Measurements from ENCODE around the gene HDAC10.

The HDAC10 gene

DNA sequence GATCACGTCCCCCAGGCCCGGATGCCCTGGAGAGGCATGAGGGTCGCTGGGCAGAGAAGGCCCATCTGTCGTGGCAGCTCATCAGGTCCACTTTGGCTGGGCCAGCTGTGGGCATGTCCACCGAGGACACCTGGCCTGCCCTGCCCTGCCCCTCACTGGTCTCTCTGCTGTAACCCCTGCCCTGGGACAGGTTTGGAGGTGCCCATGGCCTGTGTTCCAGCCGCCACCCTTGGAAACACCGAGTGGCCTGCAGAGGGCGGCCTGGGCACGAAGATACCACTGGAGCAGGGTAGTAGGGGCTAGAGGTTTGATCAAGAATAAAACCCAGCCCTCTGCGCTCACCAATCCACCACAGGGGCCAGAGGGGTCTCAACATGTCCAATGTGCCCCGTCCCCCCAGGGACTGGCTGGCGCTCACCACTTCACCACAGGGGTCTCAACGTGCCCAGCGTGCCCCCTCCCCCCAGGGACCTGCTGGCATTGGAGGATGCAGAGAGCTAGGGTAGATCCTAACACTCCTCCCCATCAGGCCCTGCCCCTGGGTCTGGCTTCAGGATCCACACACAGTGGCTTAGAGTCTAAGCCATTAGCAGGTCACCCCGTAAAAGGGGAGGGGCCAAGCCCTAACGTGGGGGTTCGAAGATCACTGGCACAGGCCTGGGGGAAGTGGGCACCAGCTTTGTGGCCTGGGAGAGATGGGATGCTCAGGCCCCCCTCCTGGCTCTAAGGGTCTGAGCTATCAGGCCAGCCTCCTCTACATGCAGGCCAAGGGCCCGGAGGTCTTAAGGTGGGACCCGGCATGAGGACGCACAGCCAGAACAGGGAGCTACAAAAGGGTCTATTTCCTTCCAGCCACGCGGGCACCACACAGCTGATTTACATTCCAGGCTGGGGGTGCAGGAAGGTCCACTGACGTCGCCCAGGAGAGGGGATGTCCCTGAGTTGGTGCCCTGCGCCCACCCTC lies 1.3 kb upstream of the HDAC10 start:
- DNase-seq (ENCODE audit: insufficient read length, low spot score): peak; percentile 68
- FAIRE-seq: peak; percentile 73
- TF ChIP-seq POU2F2 (IDR thresholded peaks at IDR 0.05; ENCODE audit: low read depth, low read length) (no peak), TAF1 (IDR thresholded peaks at IDR 0.05; ENCODE audit: low read depth, low read length) (no peak), POLR2A (IDR thresholded peaks at IDR 0.05; ENCODE audit: low read depth, low read length) (no peak), SPI1 (IDR thresholded peaks at IDR 0.05; ENCODE audit: low read depth, low read length) (no peak), PAX5 (IDR thresholded peaks at IDR 0.05; ENCODE audit: insufficient read depth, low read length, severe bottlenecking) (no peak), POLR2AphosphoS5 (IDR thresholded peaks at IDR 0.05; ENCODE audit: low read depth, low read length) (no peak)

DNA sequence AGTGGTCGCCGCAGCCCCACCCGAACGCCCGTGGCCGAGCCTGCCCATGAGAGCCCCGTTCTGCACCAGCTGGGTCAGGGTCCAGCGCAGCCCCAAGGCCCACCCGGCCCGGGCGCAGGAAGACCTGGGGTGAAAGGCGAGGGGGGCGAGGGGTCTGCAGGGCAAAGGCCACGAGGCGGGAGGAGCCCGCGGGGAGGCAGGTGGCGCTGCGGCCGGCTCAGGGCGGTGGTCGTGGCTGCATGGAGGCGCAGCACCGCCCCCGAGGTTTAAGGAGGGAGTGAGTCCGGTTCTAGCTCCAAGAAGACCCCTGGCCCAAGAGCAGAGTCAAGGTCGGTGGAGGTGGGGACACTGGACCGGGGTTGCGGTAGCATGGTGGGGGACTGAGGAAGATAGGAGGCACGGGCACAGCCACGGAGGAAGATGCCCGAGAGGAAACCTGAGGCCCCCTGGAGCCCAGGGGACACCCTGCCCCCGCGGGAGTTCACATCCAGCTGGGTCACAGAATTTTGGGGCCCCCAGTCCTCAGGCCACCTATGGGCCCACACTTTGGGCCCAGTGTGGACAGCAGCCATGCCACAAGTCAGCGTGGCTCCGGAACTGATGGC lies 514 bp upstream of the HDAC10 start:
- DNase-seq (ENCODE audit: insufficient read length, low spot score) (no peak), FAIRE-seq (peak; percentile 60)
- TF ChIP-seq PAX5 (IDR thresholded peaks at IDR 0.05; ENCODE audit: insufficient read depth, low read length, severe bottlenecking): no peak

DNA sequence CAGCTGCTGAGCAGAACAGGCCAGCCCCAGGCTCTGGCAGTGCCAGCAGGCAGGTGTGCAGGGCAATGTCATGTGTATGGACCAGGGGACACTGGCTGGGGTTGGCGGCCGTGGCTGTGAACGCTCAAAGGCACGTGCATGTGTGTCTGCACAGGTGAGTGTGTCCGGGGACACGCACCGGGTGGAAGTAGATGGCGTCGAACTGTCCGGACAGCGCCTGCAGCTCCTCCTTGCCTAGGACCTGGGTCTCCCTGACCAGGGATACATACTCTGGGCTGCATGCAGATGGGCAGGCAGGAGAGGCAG lies 863 bp downstream of the HDAC10 start:
- TF ChIP-seq POLR2AphosphoS5 (IDR thresholded peaks at IDR 0.05; ENCODE audit: low read depth, low read length): no peak
- no peak for TF ChIP-seq TAF1 (IDR thresholded peaks at IDR 0.05; ENCODE audit: low read depth, low read length)
- no peak for TF ChIP-seq PAX5 (IDR thresholded peaks at IDR 0.05; ENCODE audit: insufficient read depth, low read length, severe bottlenecking)
- no peak for TF ChIP-seq SPI1 (IDR thresholded peaks at IDR 0.05; ENCODE audit: low read depth, low read length)
- TF ChIP-seq POU2F2 (IDR thresholded peaks at IDR 0.05; ENCODE audit: low read depth, low read length): no peak
- TF ChIP-seq POLR2A (IDR thresholded peaks at IDR 0.05; ENCODE audit: low read depth, low read length): no peak
- FAIRE-seq: peak; percentile 54
- no peak for DNase-seq (ENCODE audit: insufficient read length, low spot score)

DNA sequence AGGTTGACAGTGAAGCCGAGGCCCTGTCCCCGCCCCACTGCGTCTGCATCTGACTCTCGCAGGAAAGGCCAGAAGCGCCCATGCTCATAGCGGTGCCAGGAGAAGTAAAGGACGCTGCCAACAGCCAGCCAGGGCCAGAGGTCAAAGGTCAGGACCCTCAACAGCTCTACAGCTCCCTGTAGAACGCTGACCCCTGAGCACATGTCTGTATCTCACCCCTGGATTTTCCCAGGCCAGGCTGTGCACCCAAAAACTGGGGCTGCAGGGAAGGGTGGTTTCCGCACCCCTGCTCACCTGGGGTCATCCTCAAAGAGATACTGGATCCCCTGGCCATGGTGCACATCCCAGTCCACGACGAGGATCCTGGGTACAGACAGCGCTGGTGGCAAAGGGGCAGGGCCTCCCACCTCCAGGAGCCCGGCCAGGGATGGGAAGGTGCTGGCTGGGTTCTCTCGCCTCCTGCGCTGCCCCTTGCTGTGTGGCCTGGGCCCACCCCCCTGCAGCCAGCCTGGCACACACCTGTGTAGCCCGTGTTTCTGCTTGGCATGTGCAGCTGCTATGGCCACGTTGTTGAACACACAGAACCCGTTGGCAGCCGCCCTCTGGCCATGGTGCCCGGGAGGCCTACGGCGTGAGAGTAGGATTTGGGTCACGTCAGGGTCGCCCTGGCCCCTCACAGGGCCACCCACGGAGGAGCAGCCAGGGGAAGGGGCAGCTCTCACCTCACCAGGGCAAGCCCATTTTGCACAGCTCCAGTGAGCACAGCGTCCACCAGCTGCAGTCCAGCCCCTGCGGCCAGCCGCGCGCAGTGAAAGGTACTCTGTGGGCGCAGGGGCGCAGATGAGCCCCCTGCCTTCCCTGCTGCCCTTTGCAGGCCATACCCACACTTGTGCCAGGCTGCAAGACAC lies 1.5 kb downstream of the HDAC10 start:
- TF ChIP-seq POLR2AphosphoS5 (IDR thresholded peaks at IDR 0.05; ENCODE audit: low read depth, low read length) (no peak), TAF1 (IDR thresholded peaks at IDR 0.05; ENCODE audit: low read depth, low read length) (no peak), POLR2A (IDR thresholded peaks at IDR 0.05; ENCODE audit: low read depth, low read length) (no peak), POU2F2 (IDR thresholded peaks at IDR 0.05; ENCODE audit: low read depth, low read length) (no peak), SPI1 (IDR thresholded peaks at IDR 0.05; ENCODE audit: low read depth, low read length) (no peak), PAX5 (IDR thresholded peaks at IDR 0.05; ENCODE audit: insufficient read depth, low read length, severe bottlenecking) (no peak)
- DNase-seq (ENCODE audit: insufficient read length, low spot score): no peak
- FAIRE-seq: no peak

DNA sequence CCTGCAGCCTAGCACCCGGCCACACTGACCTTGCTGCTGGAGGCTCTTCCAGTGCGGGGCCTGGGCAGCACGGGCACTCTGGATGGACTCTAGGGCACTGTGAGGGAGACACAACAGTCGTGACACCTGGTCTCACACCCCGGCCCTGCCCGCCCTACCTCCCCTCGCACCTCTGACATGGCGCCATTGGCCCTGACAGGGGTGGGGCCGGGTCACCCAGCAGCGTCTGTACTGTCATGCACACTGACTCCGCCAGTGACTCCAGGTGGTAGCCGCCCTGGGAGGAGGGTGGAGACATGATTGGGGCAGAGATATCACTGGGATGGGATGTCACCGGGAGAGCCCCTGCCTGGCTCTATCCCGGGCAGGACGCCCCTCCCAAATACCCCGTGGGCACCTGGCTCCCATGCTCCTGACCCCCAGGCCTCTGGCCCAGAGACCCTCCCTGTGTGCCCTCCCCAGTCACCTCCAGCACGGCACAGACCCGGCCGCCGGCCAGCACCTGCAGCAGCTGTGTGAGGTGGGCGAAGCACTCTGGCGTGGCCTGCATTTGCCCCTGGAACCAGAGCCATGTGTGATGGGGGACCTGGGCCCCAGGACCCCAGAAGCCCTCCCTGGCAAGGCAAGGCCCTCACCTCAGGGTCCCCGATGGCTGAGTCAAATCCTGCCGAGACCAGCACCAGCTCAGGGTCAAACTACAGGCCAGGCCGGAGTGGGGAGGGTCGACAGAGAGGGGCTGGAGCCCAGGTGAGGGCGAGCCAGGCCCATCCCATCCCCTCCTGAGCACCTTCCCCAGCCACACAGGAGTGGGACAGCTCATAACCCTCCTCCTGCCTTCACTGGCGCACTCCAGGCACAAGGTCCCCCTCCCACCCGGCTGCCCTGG lies 2.6 kb downstream of the HDAC10 start:
- TF ChIP-seq POLR2AphosphoS5 (IDR thresholded peaks at IDR 0.05; ENCODE audit: low read depth, low read length) (no peak), POLR2A (IDR thresholded peaks at IDR 0.05; ENCODE audit: low read depth, low read length) (no peak), SPI1 (IDR thresholded peaks at IDR 0.05; ENCODE audit: low read depth, low read length) (no peak), POU2F2 (IDR thresholded peaks at IDR 0.05; ENCODE audit: low read depth, low read length) (no peak), TAF1 (IDR thresholded peaks at IDR 0.05; ENCODE audit: low read depth, low read length) (no peak), PAX5 (IDR thresholded peaks at IDR 0.05; ENCODE audit: insufficient read depth, low read length, severe bottlenecking) (no peak)
- DNase-seq (ENCODE audit: insufficient read length, low spot score): no peak
- no peak for FAIRE-seq

DNA sequence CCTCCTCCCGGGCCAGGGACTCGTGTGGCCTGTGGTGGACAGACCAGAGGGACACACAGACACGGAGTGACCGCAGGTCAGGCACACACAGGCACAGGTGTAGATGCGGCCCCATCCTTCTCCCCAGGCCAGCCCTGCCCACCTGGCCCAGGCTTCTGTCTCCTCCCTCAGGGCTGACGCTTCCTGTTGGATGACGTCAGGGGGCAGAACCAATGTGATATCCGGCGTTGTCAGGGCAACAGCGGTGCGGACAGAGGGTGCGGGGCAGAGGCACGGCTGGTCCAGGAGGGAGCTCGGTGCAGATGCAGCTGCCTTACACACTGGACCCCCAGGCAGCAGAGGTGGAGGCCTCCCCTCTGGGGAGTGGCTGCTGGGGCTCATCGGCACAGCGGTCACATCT lies 3.3 kb downstream of the HDAC10 start:
- FAIRE-seq (peak; percentile 93), DNase-seq (ENCODE audit: insufficient read length, low spot score) (no peak)
- TF ChIP-seq SPI1 (IDR thresholded peaks at IDR 0.05; ENCODE audit: low read depth, low read length) (no peak), POLR2A (IDR thresholded peaks at IDR 0.05; ENCODE audit: low read depth, low read length) (no peak; the same call in 1 of the 2 replicates), TAF1 (IDR thresholded peaks at IDR 0.05; ENCODE audit: low read depth, low read length) (no peak), PAX5 (IDR thresholded peaks at IDR 0.05; ENCODE audit: insufficient read depth, low read length, severe bottlenecking) (no peak), POLR2AphosphoS5 (IDR thresholded peaks at IDR 0.05; ENCODE audit: low read depth, low read length) (peak; percentile 52), POU2F2 (IDR thresholded peaks at IDR 0.05; ENCODE audit: low read depth, low read length) (peak; percentile 52; the same call in 1 of the 2 replicates)

DNA sequence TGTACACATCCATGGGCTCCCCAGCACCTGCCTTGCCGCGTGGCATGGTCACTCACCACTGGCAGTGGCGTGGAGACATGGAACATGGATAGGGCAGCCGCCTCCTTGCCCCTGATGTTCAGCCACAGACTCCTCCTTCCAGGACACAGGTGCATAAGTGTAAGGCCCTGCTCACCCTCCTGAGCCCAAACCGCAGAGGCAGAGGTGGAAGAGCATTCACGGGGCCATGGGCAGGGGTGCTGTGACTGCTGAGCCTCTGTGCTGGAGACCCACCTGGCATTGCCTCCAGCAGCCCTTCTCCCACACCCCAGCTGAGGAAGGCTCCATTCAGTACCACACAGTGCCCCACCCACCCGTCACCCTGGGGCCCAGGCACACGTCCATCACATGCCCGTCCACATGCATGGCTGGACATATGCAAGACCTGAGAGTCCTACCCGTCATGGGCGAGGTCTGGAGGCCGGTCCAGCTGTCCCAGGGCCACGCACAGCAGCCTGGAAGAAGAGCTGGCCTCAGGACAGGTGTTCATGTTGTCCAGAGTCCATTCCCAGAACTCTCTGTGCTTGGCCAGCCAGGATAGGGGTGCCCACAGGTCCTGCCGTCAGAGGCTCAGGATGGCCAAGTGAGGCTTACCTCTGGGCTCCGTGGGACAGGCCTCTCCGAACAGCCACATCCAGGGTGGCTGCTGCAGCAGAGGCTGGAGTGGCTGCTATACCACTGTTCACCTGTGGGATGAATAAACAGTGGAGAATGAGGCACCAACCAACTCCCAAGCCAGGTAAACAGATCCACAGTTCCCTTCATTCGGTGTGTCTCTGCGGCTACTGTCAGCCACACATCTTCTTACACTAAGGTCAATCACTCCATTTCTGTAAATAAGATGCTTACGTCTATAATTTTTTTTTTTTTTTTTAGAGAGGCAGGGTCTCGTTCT lies 4.6 kb downstream of the HDAC10 start:
- DNase-seq (ENCODE audit: insufficient read length, low spot score) (no peak), FAIRE-seq (no peak)
- no peak for TF ChIP-seq TAF1 (IDR thresholded peaks at IDR 0.05; ENCODE audit: low read depth, low read length)
- TF ChIP-seq POLR2A (IDR thresholded peaks at IDR 0.05; ENCODE audit: low read depth, low read length): peak; percentile 13; the same call in 1 of the 2 replicates
